Measurements from ENCODE around the gene C2CD3.
"Not testable (repeated sequence)": the region's sequence is repeated elsewhere in the genome, so short reads cannot be mapped to it uniquely, and the experiment has no call there.

The C2CD3 gene

DNA sequence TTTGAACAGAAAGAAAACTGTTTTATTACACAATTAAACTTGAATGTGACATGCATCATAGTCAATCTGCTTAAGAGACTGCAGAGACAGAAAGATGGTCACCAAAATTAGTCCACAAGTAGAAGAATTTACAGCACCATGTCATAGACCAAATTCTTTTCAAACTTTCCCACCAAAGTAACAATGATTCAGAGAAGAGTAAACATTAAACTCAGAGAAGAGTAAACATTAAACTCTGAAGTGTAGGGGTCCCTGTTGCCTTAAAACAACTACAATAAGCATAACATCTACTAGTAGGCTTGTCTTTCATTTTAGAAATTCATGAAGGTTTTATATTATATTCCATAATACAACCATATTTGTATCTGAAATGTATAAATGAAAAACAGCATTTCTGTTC is 104.1 kb downstream of the C2CD3 start:
- DNase-seq = not testable (repeated sequence)

DNA sequence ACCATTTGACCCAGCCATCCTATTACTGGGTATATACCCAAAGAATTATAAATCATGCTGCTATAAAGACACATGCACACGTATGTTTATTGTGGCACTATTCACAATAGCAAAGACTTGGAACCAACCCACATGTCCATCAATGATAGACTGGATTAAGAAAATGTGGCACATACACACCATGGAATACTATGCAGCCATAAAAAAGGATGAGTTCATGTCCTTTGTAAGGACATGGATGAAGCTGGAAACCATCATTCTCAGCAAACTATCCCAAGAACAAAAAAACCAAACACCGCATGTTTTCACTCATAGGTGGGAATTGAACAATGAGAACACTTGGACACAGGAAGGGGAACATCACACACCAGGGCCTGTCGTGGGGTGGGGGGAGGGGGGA is 105.3 kb downstream of the C2CD3 start:
- DNase-seq = not testable (repeated sequence)

DNA sequence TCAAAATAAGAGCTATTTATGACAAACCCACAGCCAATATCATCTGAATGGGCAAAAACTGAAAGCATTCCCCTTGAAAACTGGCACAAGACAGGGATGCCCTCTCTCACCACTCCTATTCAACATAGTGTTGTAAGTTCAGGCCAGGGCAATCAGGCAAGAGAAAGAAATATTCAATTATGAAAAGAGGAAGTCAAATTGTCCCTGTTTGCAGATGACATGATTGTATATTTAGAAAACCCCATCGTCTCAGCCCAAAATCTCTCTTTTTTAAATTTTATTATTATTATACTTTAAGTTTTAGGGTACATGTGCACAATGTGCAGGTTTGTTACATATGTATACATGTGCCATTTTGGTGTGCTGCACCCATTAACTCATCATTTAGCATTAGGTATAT is 107.2 kb downstream of the C2CD3 start:
- DNase-seq = not testable (repeated sequence)

DNA sequence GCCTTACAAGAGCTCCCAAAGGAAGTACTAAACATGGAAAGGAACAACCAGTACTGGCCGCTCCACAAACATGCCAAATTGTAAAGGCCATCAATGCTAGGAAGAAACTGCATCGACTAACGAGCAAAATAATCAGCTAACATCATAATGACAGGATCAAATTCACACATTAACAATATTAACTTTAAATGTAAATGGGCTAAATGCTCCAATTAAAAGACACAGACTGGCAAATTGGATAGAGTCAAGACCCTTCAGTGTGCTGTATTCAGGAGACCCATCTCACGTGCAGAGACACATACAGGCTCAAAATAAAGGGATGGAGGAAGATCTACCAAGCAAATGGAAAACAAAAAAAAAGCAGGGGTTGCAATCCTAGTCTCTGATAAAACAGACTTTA is 109.2 kb downstream of the C2CD3 start:
- not testable (repeated sequence) for DNase-seq

DNA sequence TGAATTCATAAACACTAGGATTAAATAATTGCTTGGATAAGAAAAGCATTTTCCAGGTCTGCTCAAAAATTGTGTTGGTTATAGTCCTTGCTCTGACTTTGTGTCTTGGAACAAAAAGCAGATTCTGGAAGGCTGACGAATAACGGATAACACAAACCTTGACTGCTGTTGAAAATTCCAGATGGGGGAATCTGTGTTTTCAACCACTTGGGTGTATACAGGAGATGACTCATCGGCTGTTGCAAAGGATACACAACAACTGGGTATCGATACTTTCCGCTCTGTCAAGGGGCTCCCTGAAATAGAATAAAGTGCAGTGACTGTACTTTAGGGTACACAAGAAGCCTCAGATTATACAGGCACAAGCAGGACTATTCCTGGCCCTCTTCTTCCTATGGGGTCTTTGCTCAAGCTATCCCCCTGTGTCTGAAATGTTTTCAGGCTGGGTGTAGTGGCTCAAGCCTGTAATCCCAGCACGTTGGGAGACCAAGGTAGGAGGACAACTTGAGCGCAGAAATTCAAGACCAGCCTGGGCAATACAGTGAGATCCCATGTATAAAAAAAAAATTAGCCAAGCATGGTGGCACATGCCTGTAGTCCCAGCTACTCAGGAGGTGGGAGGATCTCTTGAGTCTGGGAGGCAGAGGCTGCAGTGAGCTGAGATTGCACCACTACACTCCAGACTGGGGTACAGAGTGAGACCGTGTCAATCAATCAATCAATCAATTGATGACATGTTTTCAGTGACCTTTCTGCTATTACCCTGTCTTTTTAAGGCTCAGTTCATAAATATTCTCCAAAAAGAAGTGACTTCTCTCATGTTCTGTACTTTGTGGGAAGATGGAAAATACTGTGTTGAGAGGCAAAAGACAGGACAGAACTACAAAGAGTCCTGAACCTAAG is 113.3 kb downstream of the C2CD3 start:
- DNase-seq = no peak

DNA sequence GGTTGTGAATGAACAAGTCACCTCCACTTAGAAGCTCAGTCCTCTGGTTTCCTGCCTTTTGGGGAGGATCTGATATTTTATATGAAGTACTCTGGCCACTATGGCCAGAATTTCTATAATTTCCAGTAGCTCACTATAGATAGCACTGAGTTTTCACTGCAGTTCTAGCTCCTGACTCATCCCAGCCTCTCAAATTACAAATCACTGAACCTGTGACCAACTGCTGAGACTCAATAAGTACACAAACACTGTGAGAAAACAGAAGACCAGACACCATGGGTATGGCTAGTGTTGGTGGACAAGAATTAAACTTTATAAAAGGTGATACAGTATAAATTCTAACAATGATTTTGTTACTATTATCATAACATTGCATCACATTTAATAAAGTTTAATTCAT is 114.9 kb downstream of the C2CD3 start:
- no peak for DNase-seq

DNA sequence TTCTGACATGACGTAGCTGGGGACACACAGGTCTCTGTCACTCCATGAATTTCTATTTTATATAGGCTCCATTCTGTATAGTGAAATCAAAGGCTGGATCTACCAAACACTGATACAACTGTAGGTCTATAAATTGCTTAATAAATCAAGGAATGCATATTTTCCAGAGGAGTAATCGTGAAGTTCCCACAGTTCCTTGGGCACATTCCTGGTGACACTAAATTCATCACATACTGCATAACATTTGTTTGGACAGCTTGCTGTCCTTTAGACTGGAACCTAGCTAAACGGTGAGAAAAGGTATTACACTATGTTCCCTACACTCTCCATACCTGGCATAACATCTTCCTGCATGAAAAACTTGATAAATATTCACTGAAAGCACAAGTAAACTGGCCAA is 120.3 kb downstream of the C2CD3 start:
- no peak for DNase-seq

DNA sequence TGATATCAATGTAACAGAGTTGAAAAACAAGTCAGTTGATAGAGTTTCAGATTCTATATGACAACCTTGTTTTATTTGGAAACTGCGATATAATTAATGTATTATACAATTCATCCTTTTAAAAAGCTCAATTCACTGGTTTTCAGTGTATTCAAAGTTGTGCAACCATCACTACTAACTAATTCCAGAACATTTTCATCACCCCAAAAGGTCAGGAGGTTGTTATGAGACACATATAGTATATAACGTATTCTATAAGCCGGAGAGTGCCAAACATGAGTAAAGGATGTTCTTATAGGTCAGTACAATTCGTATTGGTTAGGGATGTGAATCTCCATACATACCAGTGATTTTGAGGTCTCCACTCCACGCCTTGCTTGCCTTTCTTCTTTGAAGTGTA is 121.8 kb downstream of the C2CD3 start:
- no peak for DNase-seq

DNA sequence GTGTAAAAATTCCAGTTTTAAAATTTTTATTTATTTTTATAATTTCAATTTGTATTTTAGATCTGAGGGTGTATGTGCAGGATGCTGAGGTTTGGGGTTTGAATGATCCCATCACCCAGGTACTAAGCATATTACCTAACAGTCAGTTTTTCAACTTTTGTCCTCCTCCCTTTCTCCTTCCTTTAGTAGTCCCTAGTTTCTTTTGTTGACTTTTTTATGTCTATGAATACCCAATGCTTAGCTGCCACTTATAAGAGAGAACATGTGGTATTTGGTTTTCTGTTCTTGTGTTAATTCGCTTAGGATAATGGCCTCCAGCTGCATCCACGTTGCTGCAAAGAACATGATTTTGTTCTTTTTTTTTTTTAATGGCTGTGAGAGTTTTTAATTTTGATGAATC is 126.3 kb downstream of the C2CD3 start:
- DNase-seq = no peak

DNA sequence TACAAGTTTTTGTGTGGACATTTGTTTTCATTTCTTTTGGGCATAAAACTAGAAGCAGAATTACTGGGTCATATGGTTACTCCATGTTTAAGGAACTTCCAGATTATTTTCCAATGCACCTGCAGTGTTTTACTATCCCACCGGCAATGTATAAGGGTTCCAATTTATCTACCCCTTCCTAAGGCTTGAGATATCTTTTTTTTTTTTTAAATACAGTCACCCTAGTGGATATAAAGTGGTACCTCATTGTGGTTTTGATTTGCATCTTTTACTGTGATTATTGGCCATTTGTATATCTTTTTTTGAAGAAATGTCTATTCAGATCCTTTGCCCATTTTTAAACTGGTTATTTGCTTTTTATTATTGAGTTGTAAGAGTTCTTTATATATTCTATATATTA is 127.4 kb downstream of the C2CD3 start:
- DNase-seq = no peak

DNA sequence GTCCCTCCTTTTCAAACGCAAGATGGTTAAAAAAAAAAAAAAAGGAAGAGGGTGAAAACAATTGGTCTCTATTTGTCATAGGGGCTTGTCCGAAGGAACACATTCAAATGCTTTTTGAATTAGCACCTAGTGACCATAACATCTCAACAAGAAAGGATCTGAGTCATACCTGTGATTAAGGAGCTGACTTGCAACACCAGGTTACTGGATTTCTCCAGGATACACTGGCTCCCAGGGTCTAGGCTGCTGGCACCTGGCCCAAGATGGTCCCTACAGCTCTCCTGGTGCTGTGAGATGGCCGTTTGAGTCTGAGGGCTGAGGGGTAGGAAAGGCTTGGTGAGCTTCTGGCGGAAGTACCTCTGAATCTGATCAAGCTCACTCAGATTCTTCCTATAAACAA is 133.5 kb downstream of the C2CD3 start:
- no peak for DNase-seq

DNA sequence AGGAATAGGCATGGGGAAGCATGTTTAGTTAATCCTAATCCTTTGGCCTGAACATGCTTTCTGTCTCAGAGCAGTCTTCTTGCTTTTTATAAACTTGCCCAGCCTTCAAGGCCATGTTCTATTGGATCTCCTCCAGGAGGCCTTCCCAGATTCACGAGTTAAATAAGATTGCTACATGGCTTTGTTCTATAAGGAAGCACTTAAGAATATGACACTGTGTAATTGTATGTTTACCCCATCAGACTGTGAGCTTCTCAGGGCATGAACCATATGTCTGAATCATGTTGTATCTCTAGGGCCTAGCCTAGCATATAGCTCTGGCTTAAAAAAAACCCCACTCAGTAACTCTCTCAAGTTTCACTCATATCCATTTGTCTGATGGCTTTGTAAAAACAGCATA is 135.5 kb downstream of the C2CD3 start:
- DNase-seq = no peak

DNA sequence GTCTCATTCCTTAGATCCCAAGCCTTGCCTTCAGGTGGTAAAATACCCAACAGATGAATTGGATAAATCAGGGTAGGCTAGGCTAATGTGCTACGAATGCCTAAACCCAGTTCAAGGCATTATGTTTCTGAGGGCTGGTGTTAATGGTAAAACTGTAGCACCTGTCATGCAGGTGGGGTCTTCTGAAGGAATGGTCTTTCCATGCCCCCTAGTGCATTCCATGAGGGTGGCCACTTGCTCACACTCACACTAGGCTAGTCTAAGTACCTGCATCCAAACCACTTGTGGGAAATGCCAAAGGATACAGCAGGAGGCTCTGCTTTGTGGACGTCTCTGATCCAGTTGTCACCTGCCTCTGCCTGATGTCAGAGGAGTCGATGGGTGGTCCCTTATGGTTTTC is 137.8 kb downstream of the C2CD3 start:
- no peak for DNase-seq

DNA sequence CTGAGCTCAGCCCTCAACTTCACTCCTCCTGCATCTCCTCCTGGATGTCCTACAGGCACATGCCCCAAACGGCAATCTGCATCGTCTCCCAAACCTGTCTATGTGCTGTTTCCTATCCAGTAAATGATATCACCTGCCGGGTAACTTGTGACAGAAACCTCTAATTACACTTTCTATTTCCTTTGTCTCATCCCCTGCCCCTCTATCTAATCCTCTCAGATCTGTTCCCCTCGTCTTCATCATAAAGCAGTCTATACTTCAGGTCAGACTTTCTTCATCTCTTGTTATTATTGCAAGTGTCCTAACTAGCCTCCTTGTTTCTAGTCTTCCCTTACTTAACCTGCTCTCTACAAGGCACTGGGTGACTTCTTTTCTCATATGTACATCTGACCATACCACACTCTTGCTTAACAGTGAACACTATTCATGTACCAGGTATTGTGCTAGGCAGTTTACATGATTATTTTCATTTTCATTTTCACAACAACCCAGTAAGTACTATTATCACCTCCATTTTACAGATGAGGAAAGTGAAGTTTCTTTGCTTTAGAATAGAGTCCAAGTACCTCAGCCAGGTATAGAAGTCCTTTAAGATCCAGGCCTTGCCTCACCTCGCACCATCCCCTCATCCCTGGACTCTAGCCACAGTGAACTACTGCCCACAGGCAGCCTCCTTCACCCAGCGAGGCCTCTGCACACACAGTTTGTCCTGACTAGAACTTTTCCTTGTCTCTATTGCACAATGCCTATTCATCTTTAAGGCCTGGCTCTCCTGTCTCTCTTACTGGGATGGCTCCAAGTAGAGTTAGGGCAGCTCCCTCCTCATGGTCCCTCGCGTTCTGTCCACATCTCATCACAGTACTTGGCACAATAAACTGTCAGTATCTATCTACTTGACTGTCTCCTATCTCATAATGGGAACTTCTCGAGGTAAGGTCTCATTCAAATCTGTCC is 139.8 kb downstream of the C2CD3 start:
- DNase-seq = no peak

DNA sequence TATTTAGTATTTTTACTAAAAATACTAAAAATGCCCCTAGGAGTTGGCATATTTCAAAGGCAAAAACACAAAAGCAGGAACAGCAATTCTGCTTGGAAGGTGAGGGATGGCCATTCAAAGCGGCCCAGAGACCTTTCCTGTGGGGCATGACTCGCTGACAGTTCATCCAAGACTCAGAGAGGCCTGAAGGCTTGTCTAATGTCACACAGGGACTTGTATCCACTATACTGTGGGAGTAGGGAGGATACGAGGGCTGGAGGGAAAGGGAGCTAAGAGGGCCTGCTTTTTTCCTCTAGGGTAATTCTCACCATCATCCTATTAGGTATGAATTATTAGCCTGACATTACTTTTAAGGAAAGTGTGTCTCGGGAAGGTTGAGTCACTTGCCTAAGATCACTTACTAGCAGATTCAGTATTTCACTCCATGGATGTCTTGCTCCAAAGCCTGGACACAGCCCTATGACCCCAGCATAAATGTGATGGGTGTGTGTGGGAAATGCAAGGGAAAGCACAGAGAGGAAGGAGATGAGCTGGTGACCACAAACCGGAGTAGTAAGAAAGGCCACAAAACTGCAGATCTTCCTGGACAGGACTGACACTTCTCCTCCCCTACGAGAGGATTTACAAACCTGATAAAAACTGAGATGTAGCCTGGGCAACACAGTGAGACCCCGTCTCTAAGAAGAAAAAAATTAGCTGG is 145.2 kb downstream of the C2CD3 start:
- no peak for DNase-seq

DNA sequence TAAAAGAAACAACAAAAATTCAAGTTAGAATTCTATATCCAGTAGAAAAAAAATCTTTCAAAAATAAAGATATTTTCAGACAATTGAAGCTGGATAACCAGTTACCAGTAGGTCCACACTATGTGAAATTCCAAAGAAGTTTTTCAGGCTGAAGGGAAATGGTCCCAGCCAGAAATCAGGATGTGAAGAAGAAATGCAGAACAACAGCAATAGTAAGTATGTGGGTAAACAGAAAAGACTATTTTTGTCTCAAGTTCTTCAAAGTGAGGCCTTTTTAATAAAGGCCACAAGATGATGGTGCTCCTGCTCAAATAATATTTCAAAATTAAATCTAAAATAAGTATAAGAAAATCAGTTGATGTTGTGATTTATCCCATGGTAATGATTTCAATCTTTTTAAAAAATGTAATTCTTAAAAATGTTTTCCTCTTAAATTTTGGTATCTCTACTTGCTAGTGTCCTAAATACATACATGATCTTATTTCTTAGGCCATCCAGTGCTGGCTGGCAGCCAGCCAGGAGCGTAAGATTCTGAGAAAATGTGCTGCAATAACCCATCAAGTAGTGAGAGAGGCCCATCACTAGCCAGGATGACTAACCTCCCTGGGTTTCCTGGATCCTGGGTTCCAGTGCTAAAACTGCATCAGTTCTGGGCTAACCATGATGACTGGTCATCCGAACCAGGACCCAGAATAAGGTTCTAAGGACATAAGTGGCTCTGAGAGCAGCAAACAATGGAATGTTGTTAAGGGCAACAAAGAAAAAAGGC is 146.4 kb downstream of the C2CD3 start:
- no peak for DNase-seq

DNA sequence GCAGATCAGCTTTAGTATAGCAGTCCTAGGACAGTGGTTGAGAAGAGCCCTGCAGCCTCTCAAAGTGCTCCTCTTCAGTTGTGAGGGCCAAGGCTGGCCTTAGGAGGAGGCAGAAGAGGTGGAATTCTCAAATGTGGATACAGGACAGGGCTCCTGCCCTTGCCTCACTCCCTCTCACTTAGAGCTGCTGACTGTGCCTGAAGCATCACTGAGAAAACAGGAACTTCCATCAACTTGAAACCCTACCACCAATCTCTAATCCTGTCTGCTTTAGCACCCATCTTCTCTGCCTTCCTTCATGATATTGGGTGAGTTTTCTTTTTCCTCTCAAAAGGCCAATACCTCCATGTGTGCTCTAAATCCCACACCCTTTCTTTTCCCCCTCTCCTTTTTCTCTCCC is 147.5 kb downstream of the C2CD3 start:
- no peak for DNase-seq

DNA sequence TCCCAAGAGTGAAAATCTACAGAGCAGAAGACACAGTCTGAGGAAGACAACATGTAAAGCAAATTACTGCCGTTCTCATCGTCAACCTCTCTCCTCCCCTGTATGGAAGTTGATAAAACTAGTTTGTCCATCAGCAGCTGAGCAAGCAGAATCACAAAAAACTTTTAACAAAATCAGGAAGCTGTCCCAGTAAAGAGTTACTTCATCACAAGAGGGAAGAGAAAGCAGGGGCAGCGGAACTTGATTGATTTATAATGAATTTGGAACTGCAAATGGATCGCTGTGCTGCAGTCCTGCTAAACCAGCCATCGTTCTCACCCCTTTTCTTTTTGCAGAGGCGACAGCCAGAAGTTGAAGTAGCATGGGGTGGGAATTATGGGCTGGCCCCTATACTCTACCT is 148.3 kb downstream of the C2CD3 start:
- no peak for DNase-seq

DNA sequence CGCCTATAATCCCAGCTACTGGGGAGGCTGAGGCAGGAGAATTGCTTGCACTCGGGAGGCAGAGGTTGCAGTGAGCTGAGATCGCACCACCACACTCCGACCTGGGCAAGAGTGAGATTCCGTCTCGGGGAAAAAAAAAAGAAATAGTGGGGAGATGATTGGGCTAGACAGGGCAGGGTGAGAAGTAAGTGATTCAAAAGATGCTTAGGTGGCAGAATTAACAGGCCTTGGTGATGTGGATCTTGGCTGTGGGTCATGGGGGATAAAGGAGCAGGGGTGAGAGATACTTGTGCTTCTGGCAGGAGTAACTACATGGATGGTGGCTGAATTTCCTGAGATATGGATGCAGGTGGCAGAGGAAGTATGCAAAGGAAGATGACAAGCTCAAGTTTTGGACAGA is 148.8 kb downstream of the C2CD3 start:
- DNase-seq = no peak

DNA sequence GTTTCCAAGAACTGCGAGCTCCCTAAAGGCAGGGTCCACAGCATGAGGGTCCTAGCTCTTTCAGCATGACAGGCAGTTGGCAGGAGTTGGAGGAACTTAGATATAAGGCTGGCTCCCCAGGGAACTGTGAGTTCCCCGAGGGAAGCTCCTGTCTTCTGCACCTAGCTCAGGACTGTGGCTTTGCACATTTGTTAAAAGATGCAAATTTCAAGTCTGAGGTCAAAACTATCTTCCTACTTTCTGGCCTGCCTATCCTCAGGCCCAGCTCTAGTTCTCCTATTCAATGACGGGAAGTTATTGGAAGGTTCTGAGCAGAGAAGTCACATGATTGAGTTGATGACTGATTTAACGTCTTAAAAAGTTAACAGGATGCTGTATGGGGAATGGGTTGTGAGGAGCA is 150.3 kb downstream of the C2CD3 start:
- DNase-seq = no peak

DNA sequence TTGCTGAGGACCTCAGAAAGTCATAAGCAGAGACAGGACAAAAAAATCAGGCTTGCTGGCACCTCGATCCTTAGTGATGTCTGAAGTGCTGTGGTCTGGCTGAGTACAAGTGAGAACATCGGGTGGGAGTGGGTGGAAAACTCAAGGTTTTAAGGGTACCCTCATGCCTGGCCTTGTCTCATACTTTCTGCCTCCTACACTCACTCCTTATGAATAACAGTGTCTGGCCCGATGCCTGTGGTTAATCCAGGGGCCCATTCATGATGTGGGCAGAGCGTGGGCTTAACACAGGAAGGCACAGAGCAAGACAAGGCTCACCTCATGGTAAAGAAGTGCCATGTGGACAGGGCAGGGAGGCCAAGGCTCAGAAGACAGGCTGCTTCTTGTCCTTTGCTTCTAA is 150.9 kb downstream of the C2CD3 start:
- no peak for DNase-seq

DNA sequence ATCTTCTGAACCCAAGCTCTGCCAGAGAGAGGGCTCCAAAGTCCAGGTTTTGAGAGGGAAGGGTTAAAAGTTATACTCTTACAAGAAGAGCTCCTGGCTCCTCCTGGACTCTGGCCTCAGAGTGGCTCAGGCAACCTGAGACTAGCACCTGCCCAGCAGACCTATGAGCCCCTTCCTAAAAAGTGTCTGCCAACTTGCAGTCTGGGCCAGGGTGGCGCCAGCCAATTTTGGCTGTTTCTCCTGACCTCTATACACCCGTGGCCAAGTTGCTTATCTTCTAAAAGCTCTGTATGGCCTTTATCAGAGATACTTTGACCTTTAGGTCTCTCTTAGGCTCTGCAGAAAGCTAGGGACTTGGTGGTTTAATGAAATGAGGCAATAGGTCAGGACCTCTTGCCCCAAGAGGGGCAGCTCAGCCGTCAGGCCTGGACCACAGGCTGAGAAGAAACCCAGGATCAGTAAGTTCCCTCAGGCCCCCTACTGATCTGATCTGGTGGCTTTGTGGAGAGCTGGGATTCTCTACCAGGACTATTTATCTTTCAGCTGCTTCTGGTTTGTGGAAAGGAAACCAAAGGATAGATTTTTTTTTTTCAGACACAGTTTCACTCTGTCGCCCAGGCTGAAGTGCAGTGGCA is 151.6 kb downstream of the C2CD3 start:
- DNase-seq = no peak

Data from NCI-H1436 treated with DMSO at 0.1 percent for 48 hours (cell line).